ENCODE results near the gene NR5A1.

DNA sequence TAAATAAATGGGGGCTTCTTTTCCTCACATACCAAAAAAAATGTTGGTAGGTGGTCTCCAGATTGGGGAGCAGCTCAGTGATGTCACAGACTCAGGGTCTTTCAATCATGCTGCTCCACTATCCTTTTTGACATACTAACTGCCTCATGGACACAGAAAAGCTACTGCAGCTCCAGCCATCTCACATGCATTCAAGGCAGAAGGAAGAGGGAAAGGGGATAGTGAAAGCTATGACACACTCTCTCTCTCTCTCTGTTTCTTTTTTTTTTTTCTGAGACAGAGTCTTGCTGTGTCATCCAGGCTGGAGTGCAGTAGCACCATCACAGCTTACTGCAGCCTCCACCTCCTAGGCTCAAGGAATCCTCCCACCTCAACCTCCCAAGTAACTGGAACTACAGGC is 64.8 kb downstream of the NR5A1 start:
- TF ChIP-seq, protein P1, sequence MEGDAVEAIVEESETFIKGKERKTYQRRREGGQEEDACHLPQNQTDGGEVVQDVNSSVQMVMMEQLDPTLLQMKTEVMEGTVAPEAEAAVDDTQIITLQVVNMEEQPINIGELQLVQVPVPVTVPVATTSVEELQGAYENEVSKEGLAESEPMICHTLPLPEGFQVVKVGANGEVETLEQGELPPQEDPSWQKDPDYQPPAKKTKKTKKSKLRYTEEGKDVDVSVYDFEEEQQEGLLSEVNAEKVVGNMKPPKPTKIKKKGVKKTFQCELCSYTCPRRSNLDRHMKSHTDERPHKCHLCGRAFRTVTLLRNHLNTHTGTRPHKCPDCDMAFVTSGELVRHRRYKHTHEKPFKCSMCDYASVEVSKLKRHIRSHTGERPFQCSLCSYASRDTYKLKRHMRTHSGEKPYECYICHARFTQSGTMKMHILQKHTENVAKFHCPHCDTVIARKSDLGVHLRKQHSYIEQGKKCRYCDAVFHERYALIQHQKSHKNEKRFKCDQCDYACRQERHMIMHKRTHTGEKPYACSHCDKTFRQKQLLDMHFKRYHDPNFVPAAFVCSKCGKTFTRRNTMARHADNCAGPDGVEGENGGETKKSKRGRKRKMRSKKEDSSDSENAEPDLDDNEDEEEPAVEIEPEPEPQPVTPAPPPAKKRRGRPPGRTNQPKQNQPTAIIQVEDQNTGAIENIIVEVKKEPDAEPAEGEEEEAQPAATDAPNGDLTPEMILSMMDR (IDR thresholded peaks at IDR 0.05), result no peak
- TF ChIP-seq POLR2A (IDR thresholded peaks at IDR 0.05), result no peak

Data from heart left ventricle (tissue), 13 donors.